Measurements from ENCODE around the gene NUDT15. TPM values are rescaled to one million over a fixed set of nuclear protein-coding genes. Genes with fewer than 3 reads are reported as not detected.

NUDT15 gene
- total and polyA plus RNA-seq, 10 of the 15 experiments (the other 5 are each of a cell fraction or from before 2014, with no cell fraction given) = 11.4 to 26.7 (median 18.0) TPM

GRCh38 chr13:48000559-48001113 is 36.9 kb upstream of the NUDT15 start:
- ChIA-PET RAD21 (ENCODE audit: unreplicated experiment) (interaction anchor here (1.5 kb wide), 1 partner anchor 36 kb away, joined by 5 read pairs; the partner anchor contains the start of gene NUDT15), POLR2A (interaction anchor here (1.0 to 1.2 kb wide), 2 partner anchors 18 to 37 kb away, joined by 3 read pairs; partner anchors contain the start of gene NUDT15), CTCF (interaction anchor here (0.7 to 2.3 kb wide), 2 partner anchors 11 to 38 kb away, joined by 3 to 20 read pairs; partner anchors contain the start of gene NUDT15), SMC1A (ENCODE audit: uncharacterized antibody, unreplicated experiment) (interaction anchor here (0.6 to 1.3 kb wide), 2 partner anchors 86 to 95 kb away, joined by 3 to 4 read pairs; no protein-coding TSS in a partner anchor)
- Histone ChIP-seq H3K4me2 (ENCODE audit: control insufficient read depth, insufficient read depth) (peak overlapping the region; percentile 69), H3K4me1 (ENCODE audit: control insufficient read depth, insufficient read depth, low read length) (no peaks in the 10 kb centered on the region), H2AFZ (ENCODE audit: control insufficient read depth, low read depth, low read length) (peak overlapping the region; percentile 84), H4K20me1 (ENCODE audit: control insufficient read depth, insufficient read depth) (no peaks in the 10 kb centered on the region), H3K36me3 (ENCODE audit: control insufficient read depth in 2 of 2, insufficient read depth in 2 of 2, low read length in 1 of 2) (no peaks in the 10 kb centered on the region), H3K9me3 (replicated peaks; ENCODE audit: control insufficient read depth, insufficient read depth, low read length) (no peaks in the 10 kb centered on the region), H3K27me3 (replicated peaks in 1 of 2; ENCODE audit: control insufficient read depth in 2 of 2, insufficient read depth in 2 of 2, low read length in 1 of 2) (no peaks in the 10 kb centered on the region), H3K79me2 (ENCODE audit: control insufficient read depth, insufficient read depth, low read length) (peaks cover 26% of the 10 kb centered on the region), H3K27ac (ENCODE audit: control insufficient read depth, insufficient read depth) (peak overlapping the region; percentile 54; the same call in 1 of the 2 replicates), H3K9ac (ENCODE audit: control insufficient read depth, insufficient read depth, low read length) (peak overlapping the region; percentile 87), H3K4me3 (peak overlapping the region; percentile 82)
- in situ Hi-C loops (cut with MboI) = no loop called here
- FAIRE-seq (no peak), DNase-seq (ENCODE audit: low read depth, low spot score) (no peak), ATAC-seq (peak; percentile 54)
- intact Hi-C loops (cut with micrococcal nuclease; ENCODE audit: unreplicated experiment) = loop anchor here (1.0 kb wide), 1 partner anchor 38 kb away; no protein-coding TSS in a partner anchor
- BruUV-seq (replicated peaks) = TSS peak; percentile 58
- 1% methylated on average over 25 of the region's 25 CpGs for WGBS (ENCODE audit: insufficient coverage, insufficient replicate concordance, low lambda C conversion rate, missing lambda C conversion rate)
- no peak for TF ChIP-seq HCFC1 (IDR thresholded peaks at IDR 0.05; ENCODE audit: low read length)
- 0 out of 2 replicates have a peak, but pooled peaks have one; percentile 49 for TF ChIP-seq LARP7 (IDR thresholded peaks at IDR 0.05)

- Histone ChIP-seq H2AFZ (ENCODE audit: control insufficient read depth, low read depth, low read length) (peak within 1 kb of the TSS; percentile 84), H3K4me1 (ENCODE audit: control insufficient read depth, insufficient read depth, low read length) (no peaks in the 10 kb centered on the region), H3K9ac (ENCODE audit: control insufficient read depth, insufficient read depth, low read length) (peak within 1 kb of the TSS; percentile 87), H3K27me3 (replicated peaks in 1 of 2; ENCODE audit: control insufficient read depth in 2 of 2, insufficient read depth in 2 of 2, low read length in 1 of 2) (no peaks in the 10 kb centered on the region), H3K9me3 (replicated peaks; ENCODE audit: control insufficient read depth, insufficient read depth, low read length) (no peaks in the 10 kb centered on the region), H3K36me3 (ENCODE audit: control insufficient read depth in 2 of 2, insufficient read depth in 2 of 2, low read length in 1 of 2) (no peaks in the 10 kb centered on the region), H3K79me2 (ENCODE audit: control insufficient read depth, insufficient read depth, low read length) (peaks cover 26% of the 10 kb centered on the region), H3K27ac (ENCODE audit: control insufficient read depth, insufficient read depth) (peak within 1 kb of the TSS; percentile 54; the same call in 1 of the 2 replicates), H3K4me3 (peak within 1 kb of the TSS; percentile 82), H4K20me1 (ENCODE audit: control insufficient read depth, insufficient read depth) (no peaks in the 10 kb centered on the region), H3K4me2 (ENCODE audit: control insufficient read depth, insufficient read depth) (peak within 1 kb of the TSS; percentile 72)
- ChIA-PET SMC1A (ENCODE audit: uncharacterized antibody, unreplicated experiment) (interaction anchor here (0.6 to 1.3 kb wide), 2 partner anchors 87 to 96 kb away, joined by 3 to 4 read pairs; no protein-coding TSS in a partner anchor), POLR2A (interaction anchor here (0.5 to 1.2 kb wide), 3 partner anchors 19 to 228 kb away, joined by 3 to 4 read pairs (median 3); partner anchors contain the start of gene NUDT15), CTCF (interaction anchor here (0.6 to 2.3 kb wide), 2 partner anchors 18 to 37 kb away, joined by 3 to 20 read pairs; partner anchors contain the start of gene NUDT15), RAD21 (ENCODE audit: unreplicated experiment) (no interaction called here)
- intact Hi-C loops (cut with micrococcal nuclease; ENCODE audit: unreplicated experiment) = loop anchor here (1.0 kb wide), 1 partner anchor 37 kb away; no protein-coding TSS in a partner anchor
- no TSS peak for BruUV-seq (replicated peaks)
- WGBS (ENCODE audit: insufficient coverage, insufficient replicate concordance, low lambda C conversion rate, missing lambda C conversion rate) = 29% methylated on average over 41 of the region's 52 CpGs
- DNase-seq (ENCODE audit: low read depth, low spot score) (peak; percentile 52), FAIRE-seq (peak; percentile 84), ATAC-seq (peak; percentile 100)
- in situ Hi-C loops (cut with MboI) = no loop called here
- TF ChIP-seq BRCA1 (IDR thresholded peaks at IDR 0.05; ENCODE audit: low read depth, low read length) (no peak), ZBTB40 (IDR thresholded peaks at IDR 0.05; ENCODE audit: borderline replicate concordance) (0 out of 2 replicates have a peak, but pooled peaks have one; percentile 11), SIX5 (IDR thresholded peaks at IDR 0.05; ENCODE audit: low read depth, low read length, severe bottlenecking) (no peak), FOXK2 (IDR thresholded peaks at IDR 0.05) (no peak), ZNF24 (IDR thresholded peaks at IDR 0.05) (no peak), USF2 (IDR thresholded peaks at IDR 0.05; ENCODE audit: borderline replicate concordance, low read depth, low read length) (no peak), DPF2 (IDR thresholded peaks at IDR 0.05) (peak; percentile 48; the same call in 1 of the 2 replicates)
These were observed 36.2 kb upstream of the NUDT15 start, which contains the start of gene SUCLA2 for GRCh38 chr13:48001114-48001881. TSS of gene SUCLA2 (minus strand) at chr13:48001273. CDS start at chr13:48001269, 4 bp downstream.

Measured in GM12878 (cell line).